Gastroesophageal sphincter (tissue), 4 donors: ENCODE results near the gene RAB9A. TPM values are rescaled to one million over a fixed set of nuclear protein-coding genes. Genes with fewer than 3 reads are reported as not detected.

ENCODE experiments used
- ATAC-seq: fragments of 150-250 bp; one replicate; pipeline ENCODE4 v1.9.1; 2016; ENCODE audit warnings: mild to moderate bottlenecking, moderate library complexity
- H3K27ac ChIP-seq, 4 donors: fragments of 200-600 bp; sonication (generic) in 3 of 4; 1 replicate in 3 of 4; 2 replicates in 1 of 4; pipeline ENCODE4 v1.5.1; 2016 to 2019
- H3K27me3 ChIP-seq: fragments of 200-600 bp; sonication (generic); one replicate; pipeline ENCODE4 v1.5.1; 2019
- H3K36me3 ChIP-seq, 2 donors: fragments of 200-600 bp; sonication (generic); one replicate each; pipeline ENCODE4 v1.5.1; 2019; ENCODE audit warnings: control low read depth in 1 of 2
- H3K4me1 ChIP-seq, 3 donors: fragments of 200-600 bp; sonication (generic); 1 replicate in 2 of 3; 2 replicates in 1 of 3; pipeline ENCODE4 v1.5.1; 2016 to 2019; ENCODE audit warnings: control low read depth in 2 of 3
- H3K4me3 ChIP-seq, 2 donors: fragments of 200-600 bp; sonication (generic); one replicate each; pipeline ENCODE4 v1.5.1; 2019; ENCODE audit warnings: mild to moderate bottlenecking in 1 of 2, moderate library complexity in 1 of 2
- H3K9me3 ChIP-seq, 3 donors: fragments of 200-600 bp; sonication (generic); one replicate each; pipeline ENCODE4 v1.5.1; 2017 to 2019; ENCODE audit warnings: control low read depth in 2 of 3
- CTCF ChIP-seq, 4 experiments: fragments of 200-600 bp in 2 of 4; fragments of 450-650 bp in 2 of 4; sonication (generic) in 1 of 4; IDR thresholded peaks; one replicate each; pipeline ENCODE4 v1.5.1; 2017 to 2019; ENCODE audit warnings: antibody characterized with exemption in 4 of 4, mild to moderate bottlenecking in 2 of 4, moderate library complexity in 2 of 4
- EP300 ChIP-seq: sonication (generic); formaldehyde crosslinking; IDR thresholded peaks from one replicate; pipeline ENCODE4 v1.6.1; 2017; ENCODE audit warnings: antibody characterized with exemption, mild to moderate bottlenecking
- POLR2A ChIP-seq, 2 donors: fragments of 450-650 bp; IDR thresholded peaks; one replicate each; pipeline ENCODE4 v1.6.1; 2017; ENCODE audit warnings: antibody characterized with exemption in 2 of 2, mild to moderate bottlenecking in 2 of 2, moderate library complexity in 1 of 2
- POLR2AphosphoS5 ChIP-seq: sonication (generic); formaldehyde crosslinking; IDR thresholded peaks from one replicate; pipeline ENCODE4 v1.6.1; 2017; ENCODE audit warnings: antibody characterized with exemption
- WGBS, 2 donors: methylation state at CpG; one replicate each; pipeline ENCODE4 v1.1.5; 2018; ENCODE audit warnings: low coverage in 1 of 2; 5-methylcytosine and 5-hydroxymethylcytosine counted together
- total RNA-seq, 4 donors: library from RNA; depleted of rRNA; stranded (reverse); fragments of >200 nt; gene quantifications; one replicate each; pipeline ENCODE4 v1.1.0, GENCODE V29; 2016

RAB9A gene
- total RNA-seq, 4 donors from 2014 or later: 29.6 to 50.7 (median 38.3) TPM

- Histone ChIP-seq H3K4me3 (no peak overlapping the region), H3K4me1 (no peaks in the 10 kb centered on the region), H3K36me3 (peaks cover 0 to 31% of the 10 kb centered on the region in 2 donors), H3K9me3 (no peaks in the 10 kb centered on the region), H3K27me3 (no peaks in the 10 kb centered on the region), H3K27ac (no peak overlapping the region)
- no peak for ATAC-seq
- TF ChIP-seq CTCF (IDR thresholded peaks at IDR 0.05) (no peak), POLR2AphosphoS5 (no peak), EP300 (no peak), POLR2A (IDR thresholded peaks at IDR 0.05) (no peak)
- WGBS, 2 donors: 40 to 95% methylated on average over 1 to 3 of the region's 3 CpGs
Measured at GRCh38 chrX:13748486-13748885, 59.6 kb downstream of the RAB9A start.

GRCh38 chrX:13750204-13750603, 61.3 kb downstream of the RAB9A start:
- H3K27ac ChIP-seq: no peak overlapping the region
- peak in 2 of 4 experiments; percentile 35 to 67 for TF ChIP-seq CTCF (IDR thresholded peaks at IDR 0.05)
- TF ChIP-seq EP300: no peak
- no peak for TF ChIP-seq POLR2A (IDR thresholded peaks at IDR 0.05)
- TF ChIP-seq POLR2AphosphoS5: no peak
- H3K9me3 ChIP-seq: no peaks in the 10 kb centered on the region
- H3K4me3 ChIP-seq: no peak overlapping the region
- H3K27me3 ChIP-seq: no peaks in the 10 kb centered on the region
- H3K4me1 ChIP-seq: no peaks in the 10 kb centered on the region
- H3K36me3 ChIP-seq: peaks cover 0 to 33% of the 10 kb centered on the region in 2 donors
- peak; percentile 50 for ATAC-seq

DNA sequence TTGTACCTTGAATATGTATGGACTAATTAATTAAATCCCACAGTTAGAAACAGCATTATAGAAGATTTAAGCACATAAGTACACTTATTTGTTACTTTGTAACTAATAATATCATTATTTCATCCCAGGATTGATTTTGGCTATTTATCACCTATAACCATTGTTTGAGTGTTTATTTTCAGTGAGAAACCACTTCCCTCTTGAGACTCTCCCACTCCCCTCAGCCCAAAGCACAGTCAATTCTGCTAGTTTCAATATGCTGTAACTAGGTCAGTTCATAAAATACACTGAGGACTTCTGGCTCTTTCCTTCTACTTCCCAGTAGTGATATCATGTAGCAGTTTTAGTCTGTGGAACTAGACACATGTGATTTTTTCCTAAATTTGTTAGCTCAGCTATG, 61.9 kb downstream of the RAB9A start:
- H3K4me3 ChIP-seq: no peak overlapping the region
- no peak for TF ChIP-seq EP300
- TF ChIP-seq POLR2A (IDR thresholded peaks at IDR 0.05): no peak
- no peak for TF ChIP-seq POLR2AphosphoS5
- no peak for TF ChIP-seq CTCF (IDR thresholded peaks at IDR 0.05)
- no peaks in the 10 kb centered on the region for H3K9me3 ChIP-seq
- peaks cover 0 to 28% of the 10 kb centered on the region in 2 donors for H3K36me3 ChIP-seq
- H3K27me3 ChIP-seq: no peaks in the 10 kb centered on the region
- H3K4me1 ChIP-seq: no peaks in the 10 kb centered on the region
- ATAC-seq: no peak
- no peak overlapping the region for H3K27ac ChIP-seq

GRCh38 chrX:13752141-13752540, 63.2 kb downstream of the RAB9A start:
- TF ChIP-seq POLR2AphosphoS5 (no peak), CTCF (IDR thresholded peaks at IDR 0.05) (no peak), POLR2A (IDR thresholded peaks at IDR 0.05) (no peak), EP300 (no peak)
- no peaks in the 10 kb centered on the region for H3K9me3 ChIP-seq
- H3K36me3 ChIP-seq: peaks cover 0 to 23% of the 10 kb centered on the region in 2 donors
- 69 to 92% methylated on average over 3 of the region's 3 CpGs for WGBS, 2 donors
- no peak overlapping the region for H3K27ac ChIP-seq
- no peaks in the 10 kb centered on the region for H3K27me3 ChIP-seq
- no peak for ATAC-seq
- no peaks in the 10 kb centered on the region for H3K4me1 ChIP-seq
- H3K4me3 ChIP-seq: no peak overlapping the region

DNA sequence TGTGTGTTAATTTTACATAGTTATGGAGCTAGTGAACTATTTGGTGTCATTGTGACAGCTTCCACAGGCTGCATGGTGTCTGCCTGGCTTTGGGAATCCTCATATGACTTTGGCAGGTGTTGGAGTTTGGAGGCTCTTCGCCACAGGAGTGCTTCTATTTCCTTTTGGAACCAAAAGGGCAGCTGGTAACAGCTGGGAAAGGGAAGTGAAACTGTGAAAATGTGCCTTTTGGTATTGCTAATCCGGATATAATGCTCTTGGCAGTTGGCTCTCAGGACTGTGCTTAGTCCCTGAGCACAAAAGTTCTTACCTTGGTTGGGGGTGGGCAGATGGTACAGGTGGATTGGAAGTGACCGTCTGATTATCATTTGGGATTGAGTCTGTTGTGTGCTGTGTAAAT, 63.7 kb downstream of the RAB9A start:
- ATAC-seq: no peak
- Histone ChIP-seq H3K4me1 (no peaks in the 10 kb centered on the region), H3K27me3 (no peaks in the 10 kb centered on the region), H3K36me3 (peaks cover 0 to 28% of the 10 kb centered on the region in 2 donors), H3K27ac (no peak overlapping the region), H3K9me3 (no peaks in the 10 kb centered on the region), H3K4me3 (no peak overlapping the region)
- 60 to 84% methylated on average over 1 to 2 of the region's 3 CpGs for WGBS, 2 donors
- no peak for TF ChIP-seq POLR2A (IDR thresholded peaks at IDR 0.05)
- TF ChIP-seq EP300: no peak
- no peak for TF ChIP-seq CTCF (IDR thresholded peaks at IDR 0.05)
- no peak for TF ChIP-seq POLR2AphosphoS5
